ENCODE measurements around the gene MBD3. TPM values are rescaled to one million over a fixed set of nuclear protein-coding genes. Genes with fewer than 3 reads are reported as not detected.

The MBD3 gene
- total RNA-seq, 5 donors from 2014 or later (not counting 1 experiment from before 2014, with no cell fraction given), result 51.8 to 80.3 (median 75.5) TPM

DNA sequence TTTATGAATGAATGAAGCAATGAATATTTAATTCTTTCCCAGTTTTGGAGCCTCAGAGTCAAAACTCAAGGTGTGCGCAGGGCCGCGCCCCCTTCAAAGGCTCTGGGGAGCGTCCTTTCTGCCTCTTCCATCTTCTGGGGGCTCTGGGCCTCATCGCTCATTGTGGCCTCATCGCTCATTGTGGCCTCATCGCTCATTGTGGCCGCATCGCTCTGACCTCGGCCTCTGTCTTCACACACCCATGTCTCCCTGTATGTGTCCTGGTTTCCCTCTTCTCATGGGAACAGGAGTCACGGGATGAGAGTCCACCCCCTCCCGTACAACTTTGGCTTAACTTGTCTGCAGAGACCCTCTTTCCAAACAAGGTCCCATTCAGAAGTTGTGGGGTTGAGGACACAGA lies 21.3 kb downstream of the MBD3 start:
- POLR2A ChIA-PET, result no interaction called here
- peaks cover 3 to 5% of the 10 kb centered on the region in 2 donors for H3K27me3 Mint-ChIP-seq
- H3K36me3 ChIP-seq (ENCODE audit: control insufficient read depth in 2 of 2, extremely low read depth in 1 of 2, insufficient read depth in 1 of 2, low read length in 1 of 2), result peaks cover 2 to 3% of the 10 kb centered on the region in 2 donors
- no peak for ATAC-seq (replicated peaks in 1 of 4)
- H3K27ac Mint-ChIP-seq, result no peak overlapping the region
- H3K4me3 ChIP-seq (ENCODE audit: control insufficient read depth in 1 of 2, extremely low read depth in 1 of 2, low read length in 1 of 2), result no peak overlapping the region
- H3K27ac ChIP-seq (ENCODE audit: low read length), result no peak overlapping the region
- no peaks in the 10 kb centered on the region for H3K36me3 Mint-ChIP-seq
- H3K4me3 Mint-ChIP-seq, result no peak overlapping the region
- H3K9me3 ChIP-seq, result no peaks in the 10 kb centered on the region
- H3K9me3 Mint-ChIP-seq, result no peaks in the 10 kb centered on the region
- peaks cover 0 to 15% (median 2%) of the 10 kb centered on the region in 3 donors for H3K4me1 Mint-ChIP-seq
- CTCF ChIA-PET, result no interaction called here
- peaks cover 4 to 15% of the 10 kb centered on the region in 2 experiments for H3K4me1 ChIP-seq (ENCODE audit: control insufficient read depth in 1 of 2, extremely low read depth in 1 of 2, insufficient read depth in 2 of 2, low read length in 2 of 2)
- 90% methylated on average over 10 of the region's 12 CpGs for WGBS (ENCODE audit: insufficient coverage)
- H3K27me3 ChIP-seq (replicated peaks in 1 of 2; ENCODE audit: control insufficient read depth in 2 of 2, extremely low read depth in 1 of 2, insufficient read depth in 2 of 2, low read length in 1 of 2), result peaks cover 0 to 21% of the 10 kb centered on the region in 2 experiments
- DNase-seq, result no peak

DNA sequence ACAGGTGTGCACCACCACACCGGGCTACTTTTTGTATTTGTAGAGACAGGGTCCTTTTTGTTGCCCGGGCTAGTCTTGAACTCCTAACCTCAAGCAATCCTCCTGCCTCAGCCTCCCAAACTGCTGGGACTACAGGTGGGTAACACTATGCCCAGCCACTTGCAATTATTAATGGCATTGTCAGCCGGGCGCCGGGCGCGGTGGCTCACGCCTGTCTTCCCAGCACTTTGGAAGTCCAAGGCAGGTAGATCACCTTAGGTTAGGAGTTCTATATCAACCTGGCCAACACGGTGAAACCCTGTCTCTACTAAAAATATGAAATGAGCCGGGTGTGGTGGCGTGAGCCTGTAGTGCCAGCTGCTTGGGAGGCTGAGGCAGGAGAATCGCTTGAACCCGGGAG lies 21.8 kb downstream of the MBD3 start:
- Mint-ChIP-seq H3K27me3 (peaks cover 3 to 5% of the 10 kb centered on the region in 2 donors), H3K4me3 (peak overlapping the region in 1 of 3 donors; percentile 60), H3K4me1 (peaks cover 0 to 12% (median 2%) of the 10 kb centered on the region in 3 donors), H3K9me3 (no peaks in the 10 kb centered on the region), H3K27ac (no peak overlapping the region), H3K36me3 (no peaks in the 10 kb centered on the region)
- H3K9me3 ChIP-seq, result no peaks in the 10 kb centered on the region
- H3K27ac ChIP-seq (ENCODE audit: low read length), result no peak overlapping the region
- DNase-seq (no peak), ATAC-seq (replicated peaks in 1 of 4) (no peak)
- no peak overlapping the region for H3K4me3 ChIP-seq (ENCODE audit: control insufficient read depth in 1 of 2, extremely low read depth in 1 of 2, low read length in 1 of 2)
- ChIA-PET POLR2A (no interaction called here), CTCF (no interaction called here)
- peaks cover 4 to 15% of the 10 kb centered on the region in 2 experiments for H3K4me1 ChIP-seq (ENCODE audit: control insufficient read depth in 1 of 2, extremely low read depth in 1 of 2, insufficient read depth in 2 of 2, low read length in 2 of 2)
- peaks cover 0 to 21% of the 10 kb centered on the region in 2 experiments for H3K27me3 ChIP-seq (replicated peaks in 1 of 2; ENCODE audit: control insufficient read depth in 2 of 2, extremely low read depth in 1 of 2, insufficient read depth in 2 of 2, low read length in 1 of 2)
- H3K36me3 ChIP-seq (ENCODE audit: control insufficient read depth in 2 of 2, extremely low read depth in 1 of 2, insufficient read depth in 1 of 2, low read length in 1 of 2), result no peaks in the 10 kb centered on the region
- 92% methylated on average over 8 of the region's 13 CpGs for WGBS (ENCODE audit: insufficient coverage)

DNA sequence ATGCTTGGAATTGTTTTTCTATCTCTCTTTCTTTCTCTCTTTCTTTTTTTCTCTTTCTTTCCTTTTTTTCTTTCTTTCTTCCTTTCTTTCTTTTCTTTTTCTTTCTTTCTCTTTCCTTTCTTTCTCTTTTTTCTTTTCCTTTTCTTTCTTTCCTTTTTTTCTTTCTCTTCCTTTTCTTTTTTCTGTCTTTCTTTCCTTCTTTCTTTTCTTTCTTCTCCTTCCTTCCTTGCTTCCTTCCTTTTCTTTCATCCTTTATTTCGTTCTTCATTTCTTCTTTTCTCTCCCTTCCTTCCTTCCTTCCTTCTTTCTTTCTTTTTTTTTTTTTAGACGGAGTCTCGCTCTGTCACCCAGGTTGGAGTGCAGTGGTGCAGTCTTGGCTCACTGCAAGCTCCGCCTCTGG lies 22.7 kb downstream of the MBD3 start:
- ChIA-PET POLR2A (no interaction called here), CTCF (no interaction called here)
- Histone ChIP-seq H3K4me3 (ENCODE audit: control insufficient read depth in 1 of 2, extremely low read depth in 1 of 2, low read length in 1 of 2) (no peak overlapping the region), H3K36me3 (ENCODE audit: control insufficient read depth in 2 of 2, extremely low read depth in 1 of 2, insufficient read depth in 1 of 2, low read length in 1 of 2) (no peaks in the 10 kb centered on the region), H3K27ac (ENCODE audit: low read length) (no peak overlapping the region), H3K9me3 (no peaks in the 10 kb centered on the region), H3K27me3 (replicated peaks in 1 of 2; ENCODE audit: control insufficient read depth in 2 of 2, extremely low read depth in 1 of 2, insufficient read depth in 2 of 2, low read length in 1 of 2) (peaks cover 0 to 21% of the 10 kb centered on the region in 2 experiments), H3K4me1 (ENCODE audit: control insufficient read depth in 1 of 2, extremely low read depth in 1 of 2, insufficient read depth in 2 of 2, low read length in 2 of 2) (peaks cover 4 to 15% of the 10 kb centered on the region in 2 experiments)
- Mint-ChIP-seq H3K4me1 (peaks cover 0 to 12% (median 2%) of the 10 kb centered on the region in 3 donors), H3K27me3 (peaks cover 3 to 5% of the 10 kb centered on the region in 2 donors), H3K9me3 (no peaks in the 10 kb centered on the region), H3K4me3 (peak overlapping the region in 2 of 3 donors; percentile 49 to 60), H3K36me3 (no peaks in the 10 kb centered on the region), H3K27ac (peak overlapping the region in 1 of 2 donors; percentile 15)
- ATAC-seq (replicated peaks in 1 of 4) (no peak), DNase-seq (no peak)
- no CpG with 5 or more reads among the region's 4 CpGs for WGBS (ENCODE audit: insufficient coverage)

DNA sequence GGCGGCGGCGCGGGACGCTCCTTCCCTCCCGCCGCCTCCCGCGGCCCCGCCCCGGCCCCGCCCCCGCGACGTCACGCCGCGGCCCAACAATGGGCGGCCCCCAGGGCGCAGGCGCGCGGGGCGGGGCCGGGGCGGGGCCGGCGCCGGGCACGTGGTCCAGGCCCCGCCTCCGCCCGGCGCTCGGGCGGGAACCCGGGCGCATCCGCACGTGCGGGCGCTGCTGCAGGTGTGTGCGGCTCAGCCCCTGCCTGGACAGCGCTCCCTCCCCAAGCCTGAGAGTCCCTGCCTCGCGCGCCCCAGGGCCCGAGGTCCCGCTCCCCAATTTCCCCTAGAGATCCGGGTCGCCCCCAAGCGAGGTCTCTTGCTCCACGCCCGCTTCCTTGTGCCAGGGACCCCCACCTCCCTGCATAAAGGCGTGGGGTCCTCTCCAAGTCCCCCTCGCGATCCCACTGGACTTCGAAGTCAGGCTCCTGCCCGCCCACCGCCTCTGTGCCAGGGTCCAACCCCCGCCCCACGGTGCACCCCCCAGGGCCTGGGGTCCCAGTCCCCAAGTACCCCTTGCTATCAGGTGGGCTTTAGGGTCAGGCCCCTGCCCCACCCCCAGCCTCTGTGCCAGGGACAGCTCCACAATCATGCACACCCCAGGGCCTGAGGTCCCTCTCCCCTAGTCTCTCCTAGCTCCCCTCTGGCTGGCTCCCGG lies 24.2 kb downstream of the MBD3 start, which contains the start of gene MEX3D:
Gene MEX3D (minus strand): TSS at position 6 of the 700 bp plus-strand sequence. CDS start 267 bp downstream, outside the sequence.
- ATAC-seq (replicated peaks in 1 of 4), result peak; percentile 93 to 96 (median 95)
- POLR2A ChIA-PET, result interaction anchor here in 1 of 2 donors (0.5 kb wide), 1 partner anchor 25 kb away, joined by 3 read pairs; no protein-coding TSS in a partner anchor
- H3K36me3 Mint-ChIP-seq, result no peaks in the 10 kb centered on the region
- H3K4me3 ChIP-seq (ENCODE audit: control insufficient read depth in 1 of 2, extremely low read depth in 1 of 2, low read length in 1 of 2), result peak within 1 kb of the TSS in 1 of 2 donors; percentile 33
- 9% methylated on average over 62 of the region's 63 CpGs for WGBS (ENCODE audit: insufficient coverage)
- peaks cover 0 to 12% (median 2%) of the 10 kb centered on the region in 3 donors for H3K4me1 Mint-ChIP-seq
- H3K27me3 Mint-ChIP-seq, result peaks cover 3 to 5% of the 10 kb centered on the region in 2 donors
- peaks cover 4 to 15% of the 10 kb centered on the region in 2 experiments for H3K4me1 ChIP-seq (ENCODE audit: control insufficient read depth in 1 of 2, extremely low read depth in 1 of 2, insufficient read depth in 2 of 2, low read length in 2 of 2)
- CTCF ChIA-PET, result no interaction called here
- peak; percentile 60 to 94 (median 77) for DNase-seq
- peaks cover 0 to 21% of the 10 kb centered on the region in 2 experiments for H3K27me3 ChIP-seq (replicated peaks in 1 of 2; ENCODE audit: control insufficient read depth in 2 of 2, extremely low read depth in 1 of 2, insufficient read depth in 2 of 2, low read length in 1 of 2)
- H3K9me3 ChIP-seq, result no peaks in the 10 kb centered on the region
- H3K36me3 ChIP-seq (ENCODE audit: control insufficient read depth in 2 of 2, extremely low read depth in 1 of 2, insufficient read depth in 1 of 2, low read length in 1 of 2), result no peaks in the 10 kb centered on the region
- no peak within 1 kb of the TSS for H3K27ac Mint-ChIP-seq
- peak within 1 kb of the TSS; percentile 28 to 60 (median 51) for H3K4me3 Mint-ChIP-seq
- no peak within 1 kb of the TSS for H3K27ac ChIP-seq (ENCODE audit: low read length)
- H3K9me3 Mint-ChIP-seq, result no peaks in the 10 kb centered on the region

DNA sequence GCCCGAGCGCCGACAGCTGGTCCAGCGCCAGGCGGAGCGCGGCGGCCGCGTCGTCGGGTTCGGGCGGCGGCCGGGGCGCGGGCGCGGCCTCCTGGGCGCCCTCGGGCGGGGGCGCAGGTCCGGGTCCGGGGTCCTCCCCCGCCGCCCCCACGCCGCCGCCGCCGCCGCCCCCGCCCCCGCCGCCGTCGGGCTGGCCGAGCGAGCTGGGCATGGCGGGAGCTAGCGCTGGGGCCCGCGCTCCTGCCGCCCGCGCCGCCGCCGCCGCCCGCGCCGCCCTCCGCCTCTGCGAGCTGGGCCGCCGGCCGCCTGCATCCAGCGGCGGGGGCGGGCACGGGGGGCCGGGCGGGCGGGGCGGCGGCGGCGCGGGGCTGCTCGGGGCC lies 24.8 kb downstream of the MBD3 start:
- Mint-ChIP-seq H3K4me1 (peaks cover 0 to 12% (median 2%) of the 10 kb centered on the region in 3 donors), H3K9me3 (no peaks in the 10 kb centered on the region), H3K36me3 (no peaks in the 10 kb centered on the region), H3K4me3 (no peak overlapping the region), H3K27ac (no peak overlapping the region), H3K27me3 (peaks cover 3 to 5% of the 10 kb centered on the region in 2 donors)
- ATAC-seq (replicated peaks in 1 of 4) (peak in 2 of 4 experiments; percentile 1 to 41), DNase-seq (no peak)
- WGBS (ENCODE audit: insufficient coverage), result under 1% methylated on average over 62 of the region's 73 CpGs
- no peak overlapping the region for H3K4me3 ChIP-seq (ENCODE audit: control insufficient read depth in 1 of 2, extremely low read depth in 1 of 2, low read length in 1 of 2)
- no peaks in the 10 kb centered on the region for H3K36me3 ChIP-seq (ENCODE audit: control insufficient read depth in 2 of 2, extremely low read depth in 1 of 2, insufficient read depth in 1 of 2, low read length in 1 of 2)
- no peak overlapping the region for H3K27ac ChIP-seq (ENCODE audit: low read length)
- peaks cover 4 to 15% of the 10 kb centered on the region in 2 experiments for H3K4me1 ChIP-seq (ENCODE audit: control insufficient read depth in 1 of 2, extremely low read depth in 1 of 2, insufficient read depth in 2 of 2, low read length in 2 of 2)
- no peaks in the 10 kb centered on the region for H3K9me3 ChIP-seq
- CTCF ChIA-PET, result no interaction called here
- peaks cover 0 to 21% of the 10 kb centered on the region in 2 experiments for H3K27me3 ChIP-seq (replicated peaks in 1 of 2; ENCODE audit: control insufficient read depth in 2 of 2, extremely low read depth in 1 of 2, insufficient read depth in 2 of 2, low read length in 1 of 2)
- POLR2A ChIA-PET, result no interaction called here

DNA sequence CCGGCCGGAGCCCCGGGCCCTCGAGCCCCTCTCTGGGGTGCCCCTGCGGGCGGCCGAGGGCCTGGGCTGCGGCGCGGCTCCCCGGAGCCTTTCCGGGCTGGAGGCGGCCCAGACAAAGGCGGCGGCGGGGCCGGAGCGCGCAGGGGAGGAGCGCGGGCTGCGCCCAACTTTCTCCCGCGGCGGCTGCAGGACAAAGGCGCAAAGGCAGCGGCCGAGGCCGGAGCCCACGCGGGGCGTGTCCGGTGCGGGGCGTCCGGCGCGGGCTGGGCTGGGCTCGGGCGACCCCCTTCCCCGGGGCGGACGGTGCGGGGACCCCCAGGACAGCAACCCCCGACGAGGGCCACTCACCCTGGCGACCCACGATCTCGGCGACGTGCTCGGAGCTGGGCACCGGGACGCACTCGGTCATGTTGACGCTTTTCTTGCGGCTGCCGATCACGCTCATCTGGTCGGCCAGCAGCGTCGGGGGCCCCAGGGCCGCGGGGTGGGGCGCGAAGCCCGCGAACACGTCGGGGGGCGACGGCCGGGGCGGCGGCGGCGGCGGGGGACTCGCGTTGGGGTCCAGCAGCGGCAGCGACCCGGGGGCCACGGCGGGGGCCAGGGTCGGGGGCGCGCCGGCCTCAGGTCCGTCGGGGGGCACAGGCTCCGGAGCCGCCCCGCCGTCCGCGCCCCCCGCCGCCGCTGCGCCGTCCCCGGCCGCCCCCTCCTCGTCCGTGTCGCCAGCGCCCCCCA lies 25.4 kb downstream of the MBD3 start:
- Histone ChIP-seq H3K36me3 (ENCODE audit: control insufficient read depth in 2 of 2, extremely low read depth in 1 of 2, insufficient read depth in 1 of 2, low read length in 1 of 2) (no peaks in the 10 kb centered on the region), H3K27me3 (replicated peaks in 1 of 2; ENCODE audit: control insufficient read depth in 2 of 2, extremely low read depth in 1 of 2, insufficient read depth in 2 of 2, low read length in 1 of 2) (peaks cover 0 to 20% of the 10 kb centered on the region in 2 experiments), H3K27ac (ENCODE audit: low read length) (no peak overlapping the region), H3K4me1 (ENCODE audit: control insufficient read depth in 1 of 2, extremely low read depth in 1 of 2, insufficient read depth in 2 of 2, low read length in 2 of 2) (peaks cover 4 to 15% of the 10 kb centered on the region in 2 experiments), H3K9me3 (no peaks in the 10 kb centered on the region), H3K4me3 (ENCODE audit: control insufficient read depth in 1 of 2, extremely low read depth in 1 of 2, low read length in 1 of 2) (no peak overlapping the region)
- Mint-ChIP-seq H3K27me3 (peaks cover 3 to 5% of the 10 kb centered on the region in 2 donors), H3K27ac (no peak overlapping the region), H3K4me3 (peak overlapping the region in 1 of 3 donors; percentile 34), H3K9me3 (no peaks in the 10 kb centered on the region), H3K36me3 (no peaks in the 10 kb centered on the region), H3K4me1 (peaks cover 0 to 12% (median 2%) of the 10 kb centered on the region in 3 donors)
- ChIA-PET POLR2A (no interaction called here), CTCF (no interaction called here)
- ATAC-seq (replicated peaks in 1 of 4) (no peak), DNase-seq (peak in 2 of 35 experiments; percentile 12 to 25)
- 2% methylated on average over 105 of the region's 108 CpGs for whole genome bisulfite sequencing (ENCODE audit: insufficient coverage)

All from T-cell (primary cell).